CD4-positive, alpha-beta T cell treated with Interferon alpha-2 for 1 hour (primary cell): ENCODE data around the gene ZNF2.

Experiments
- DNase-seq, 2 donors: peaks; one replicate each; pipeline ENCODE4 v3.0.0-alpha.2; 2020 to 2022

ZNF2 gene

GRCh38 chr2:95165371-95166064 lies at the start of gene ZNF2:
TSS of gene ZNF2 (plus strand) at chr2:95165809. CDS start at chr2:95176227, 10,418 bp downstream.
- peak; percentile 96 to 97 for DNase-seq

GRCh38 chr2:95121093-95121406 lies 44.6 kb upstream of the ZNF2 start:
- no peak for DNase-seq

GRCh38 chr2:95121407-95122196 lies 44.0 kb upstream of the ZNF2 start, which contains the start of gene MRPS5:
TSS of gene MRPS5 (minus strand) at chr2:95121808. CDS start at chr2:95121791, 17 bp downstream.
- peak; percentile 76 to 85 for DNase-seq

- DNase-seq: no peak
These were observed 43.4 kb upstream of the ZNF2 start for GRCh38 chr2:95122197-95122551.

GRCh38 chr2:95138702-95139101 lies 26.9 kb upstream of the ZNF2 start:
- no peak for DNase-seq

GRCh38 chr2:95143838-95144237 lies 21.8 kb upstream of the ZNF2 start:
- no peak for DNase-seq

- no peak for DNase-seq
These were observed 16.1 kb upstream of the ZNF2 start for GRCh38 chr2:95149397-95149984.

- no peak for DNase-seq
These were observed 7.2 kb upstream of the ZNF2 start for GRCh38 chr2:95158441-95158840.

GRCh38 chr2:95158891-95159619 lies 6.6 kb upstream of the ZNF2 start:
- no peak for DNase-seq

- peak; percentile 75 to 85 for DNase-seq
These were observed 5.7 kb upstream of the ZNF2 start, which contains the start of gene ZNF514 for GRCh38 chr2:95159690-95160449. TSS of gene ZNF514 (minus strand) at chr2:95159848. CDS start at chr2:95153253, 6,595 bp downstream.

- DNase-seq: no peak
These were observed 609 bp upstream of the ZNF2 start for GRCh38 chr2:95165030-95165370.

- no peak for DNase-seq
These were observed 605 bp downstream of the ZNF2 start for GRCh38 chr2:95166065-95166763.

- no peak for DNase-seq
These were observed 6.3 kb downstream of the ZNF2 start for GRCh38 chr2:95171902-95172301.

GRCh38 chr2:95174031-95174542 lies 8.5 kb downstream of the ZNF2 start:
- no peak for DNase-seq

GRCh38 chr2:95179451-95179850 lies 13.8 kb downstream of the ZNF2 start:
- no peak for DNase-seq

- DNase-seq: no peak
These were observed 16.2 kb downstream of the ZNF2 start for GRCh38 chr2:95181774-95182173.

- DNase-seq: no peak
These were observed 19.6 kb downstream of the ZNF2 start for GRCh38 chr2:95185197-95185596.

- DNase-seq: no peak
These were observed 20.4 kb downstream of the ZNF2 start for GRCh38 chr2:95185973-95186372.

GRCh38 chr2:95192956-95193355 lies 27.3 kb downstream of the ZNF2 start:
- DNase-seq: peak; percentile 32 to 45

GRCh38 chr2:95203911-95204310 lies 38.3 kb downstream of the ZNF2 start:
- DNase-seq: no peak

GRCh38 chr2:95204396-95204795 lies 38.8 kb downstream of the ZNF2 start:
- DNase-seq: no peak

GRCh38 chr2:95206096-95206495 lies 40.5 kb downstream of the ZNF2 start:
- DNase-seq: no peak
